A204.1 (cell line): ENCODE data around the gene ZC3H8.
"Not testable (repeated sequence)": the region's sequence is repeated elsewhere in the genome, so short reads cannot be mapped to it uniquely, and the experiment has no call there.

ENCODE experiments used
- FAIRE-seq: peaks from 2 replicates; lab custom pipeline; 2012; peaks lifted over from hg19 to GRCh38; lab: Jason Lieb, UNC

ZC3H8 gene

GRCh38 chr2:112259509-112260294, 4.9 kb upstream of the ZC3H8 start:
- peak; percentile 32 for FAIRE-seq

GRCh38 chr2:112257575-112257974, 2.7 kb upstream of the ZC3H8 start:
- no peak for FAIRE-seq

GRCh38 chr2:112256654-112257053, 1.8 kb upstream of the ZC3H8 start:
- FAIRE-seq, result no peak

- no peak for FAIRE-seq
These were observed 1.0 kb upstream of the ZC3H8 start for GRCh38 chr2:112255875-112256274.

- FAIRE-seq, result no peak
These were observed 1.5 kb downstream of the ZC3H8 start for GRCh38 chr2:112253261-112253815.

- FAIRE-seq, result no peak
These were observed 3.6 kb downstream of the ZC3H8 start for GRCh38 chr2:112251271-112251670.

GRCh38 chr2:112244854-112245253, 10.0 kb downstream of the ZC3H8 start:
- FAIRE-seq, result no peak

GRCh38 chr2:112243233-112243632, 11.6 kb downstream of the ZC3H8 start:
- FAIRE-seq, result no peak

- no peak for FAIRE-seq
These were observed 12.5 kb downstream of the ZC3H8 start for GRCh38 chr2:112242384-112242783.

GRCh38 chr2:112239862-112240261, 15.0 kb downstream of the ZC3H8 start:
- FAIRE-seq, result no peak

- FAIRE-seq, result no peak
These were observed 24.5 kb downstream of the ZC3H8 start for GRCh38 chr2:112230371-112230770.

GRCh38 chr2:112229348-112229747, 25.5 kb downstream of the ZC3H8 start:
- no peak for FAIRE-seq

- no peak for FAIRE-seq
These were observed 34.0 kb downstream of the ZC3H8 start for GRCh38 chr2:112220831-112221230.

GRCh38 chr2:112220186-112220585, 34.7 kb downstream of the ZC3H8 start:
- FAIRE-seq, result no peak

- no peak for FAIRE-seq
These were observed 37.0 kb downstream of the ZC3H8 start for GRCh38 chr2:112217854-112218253.

GRCh38 chr2:112216167-112216566, 38.7 kb downstream of the ZC3H8 start:
- no peak for FAIRE-seq

- FAIRE-seq, result not testable (repeated sequence)
These were observed 46.9 kb downstream of the ZC3H8 start for GRCh38 chr2:112207905-112208304.

GRCh38 chr2:112204411-112204810, 50.4 kb downstream of the ZC3H8 start:
- FAIRE-seq, result no peak

GRCh38 chr2:112201696-112202430, 53.0 kb downstream of the ZC3H8 start:
- FAIRE-seq, result no peak

- no peak for FAIRE-seq
These were observed 55.7 kb downstream of the ZC3H8 start for GRCh38 chr2:112199188-112199587.

GRCh38 chr2:112198780-112199179, 56.1 kb downstream of the ZC3H8 start:
- no peak for FAIRE-seq

- no peak for FAIRE-seq
These were observed 57.0 kb downstream of the ZC3H8 start for GRCh38 chr2:112197868-112198267.

- no peak for FAIRE-seq
These were observed 58.9 kb downstream of the ZC3H8 start for GRCh38 chr2:112195950-112196349.
